BE2C (cell line): ENCODE measurements around the gene PPP6C.

Experiments
- DNase-seq: peaks from one replicate; pipeline ENCODE4 v3.0.0-alpha.2; 2020
- H3K27me3 ChIP-seq: fragments of 250-450 bp; sonication (Bioruptor Pico); 2 replicates; pipeline ENCODE4 v1.5.1; 2020; ENCODE audit warnings: mild to moderate bottlenecking
- H3K36me3 ChIP-seq: fragments of 250-450 bp; sonication (Bioruptor Pico); 2 replicates; pipeline ENCODE4 v1.5.1; 2020; ENCODE audit warnings: mild to moderate bottlenecking
- H3K4me1 ChIP-seq: fragments of 250-450 bp; sonication (Bioruptor Pico); 2 replicates; pipeline ENCODE4 v1.5.1; 2020
- H3K4me3 ChIP-seq: 2 replicates; pipeline ENCODE4 v1.5.1; 2011; ENCODE audit warnings: low read depth, low read length
- H3K9me3 ChIP-seq: fragments of 250-450 bp; sonication (Bioruptor Pico); 2 replicates; pipeline ENCODE4 v1.5.1; 2020
- TF ChIP-seq, protein P1 (sequence below): IDR thresholded peaks from 2 replicates; pipeline ENCODE4 v1.5.1; 2012; ENCODE audit warnings: mild to moderate bottlenecking, low read depth, low read length

PPP6C gene

DNA sequence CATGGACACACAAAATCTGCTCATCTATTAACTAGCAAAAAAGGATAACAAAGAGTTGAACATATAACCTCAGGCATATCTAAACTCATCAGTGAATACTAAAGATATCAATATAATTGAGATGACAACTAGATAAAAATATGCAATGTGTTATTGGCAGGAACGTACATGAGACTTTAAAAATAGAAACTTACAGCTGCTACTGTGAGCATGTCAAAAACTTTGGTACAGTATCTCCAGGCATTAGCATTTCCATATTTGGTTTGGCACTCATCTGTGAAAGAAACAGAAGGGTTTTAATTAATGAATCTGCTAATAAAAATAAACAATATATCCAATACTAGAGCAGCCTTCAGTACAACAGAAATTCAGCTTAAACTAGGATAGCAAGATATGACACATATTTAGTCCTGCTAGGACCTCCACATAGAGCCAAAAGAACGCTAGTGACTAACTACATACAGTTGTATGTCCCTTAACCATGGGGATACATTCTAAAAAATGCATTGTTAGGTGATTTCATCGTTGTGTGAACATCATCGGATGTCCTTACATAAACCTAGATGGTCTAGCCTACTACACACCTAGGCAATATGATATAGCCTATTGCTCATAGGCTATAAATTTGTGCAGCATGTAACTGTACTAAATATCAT, 35.8 kb downstream of the PPP6C start:
- Histone ChIP-seq H3K4me3 (no peak overlapping the region), H3K9me3 (no peaks in the 10 kb centered on the region), H3K4me1 (peaks cover 4% of the 10 kb centered on the region), H3K36me3 (peaks cover 29% of the 10 kb centered on the region), H3K27me3 (no peaks in the 10 kb centered on the region)
- no peak for DNase-seq
- TF ChIP-seq, protein P1, sequence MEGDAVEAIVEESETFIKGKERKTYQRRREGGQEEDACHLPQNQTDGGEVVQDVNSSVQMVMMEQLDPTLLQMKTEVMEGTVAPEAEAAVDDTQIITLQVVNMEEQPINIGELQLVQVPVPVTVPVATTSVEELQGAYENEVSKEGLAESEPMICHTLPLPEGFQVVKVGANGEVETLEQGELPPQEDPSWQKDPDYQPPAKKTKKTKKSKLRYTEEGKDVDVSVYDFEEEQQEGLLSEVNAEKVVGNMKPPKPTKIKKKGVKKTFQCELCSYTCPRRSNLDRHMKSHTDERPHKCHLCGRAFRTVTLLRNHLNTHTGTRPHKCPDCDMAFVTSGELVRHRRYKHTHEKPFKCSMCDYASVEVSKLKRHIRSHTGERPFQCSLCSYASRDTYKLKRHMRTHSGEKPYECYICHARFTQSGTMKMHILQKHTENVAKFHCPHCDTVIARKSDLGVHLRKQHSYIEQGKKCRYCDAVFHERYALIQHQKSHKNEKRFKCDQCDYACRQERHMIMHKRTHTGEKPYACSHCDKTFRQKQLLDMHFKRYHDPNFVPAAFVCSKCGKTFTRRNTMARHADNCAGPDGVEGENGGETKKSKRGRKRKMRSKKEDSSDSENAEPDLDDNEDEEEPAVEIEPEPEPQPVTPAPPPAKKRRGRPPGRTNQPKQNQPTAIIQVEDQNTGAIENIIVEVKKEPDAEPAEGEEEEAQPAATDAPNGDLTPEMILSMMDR: no peak

DNA sequence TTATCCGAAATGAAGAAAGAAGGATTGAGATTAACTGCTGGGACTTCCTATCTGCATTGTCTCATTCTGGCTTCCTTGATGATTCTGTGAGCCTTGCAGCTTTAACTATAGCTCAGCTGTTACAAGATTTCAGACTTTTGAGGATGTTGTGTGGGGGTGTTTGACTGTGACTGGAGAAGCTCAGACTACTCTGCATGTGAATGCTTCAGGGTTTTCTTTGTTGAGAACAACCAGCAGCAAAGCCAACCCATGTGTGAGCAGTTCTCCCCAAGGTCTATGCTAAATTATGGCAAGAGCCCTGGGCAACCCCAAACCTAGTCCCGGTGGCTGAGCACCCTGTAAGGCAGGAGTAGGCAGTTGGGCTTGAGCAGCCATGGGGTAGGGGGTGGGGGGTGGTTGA, 37.9 kb downstream of the PPP6C start:
- TF ChIP-seq, protein P1: no peak
- DNase-seq: no peak
- H3K27me3 ChIP-seq: no peaks in the 10 kb centered on the region
- peaks cover 7% of the 10 kb centered on the region for H3K4me1 ChIP-seq
- peaks cover 25% of the 10 kb centered on the region for H3K36me3 ChIP-seq
- H3K9me3 ChIP-seq: no peaks in the 10 kb centered on the region
- no peak overlapping the region for H3K4me3 ChIP-seq

DNA sequence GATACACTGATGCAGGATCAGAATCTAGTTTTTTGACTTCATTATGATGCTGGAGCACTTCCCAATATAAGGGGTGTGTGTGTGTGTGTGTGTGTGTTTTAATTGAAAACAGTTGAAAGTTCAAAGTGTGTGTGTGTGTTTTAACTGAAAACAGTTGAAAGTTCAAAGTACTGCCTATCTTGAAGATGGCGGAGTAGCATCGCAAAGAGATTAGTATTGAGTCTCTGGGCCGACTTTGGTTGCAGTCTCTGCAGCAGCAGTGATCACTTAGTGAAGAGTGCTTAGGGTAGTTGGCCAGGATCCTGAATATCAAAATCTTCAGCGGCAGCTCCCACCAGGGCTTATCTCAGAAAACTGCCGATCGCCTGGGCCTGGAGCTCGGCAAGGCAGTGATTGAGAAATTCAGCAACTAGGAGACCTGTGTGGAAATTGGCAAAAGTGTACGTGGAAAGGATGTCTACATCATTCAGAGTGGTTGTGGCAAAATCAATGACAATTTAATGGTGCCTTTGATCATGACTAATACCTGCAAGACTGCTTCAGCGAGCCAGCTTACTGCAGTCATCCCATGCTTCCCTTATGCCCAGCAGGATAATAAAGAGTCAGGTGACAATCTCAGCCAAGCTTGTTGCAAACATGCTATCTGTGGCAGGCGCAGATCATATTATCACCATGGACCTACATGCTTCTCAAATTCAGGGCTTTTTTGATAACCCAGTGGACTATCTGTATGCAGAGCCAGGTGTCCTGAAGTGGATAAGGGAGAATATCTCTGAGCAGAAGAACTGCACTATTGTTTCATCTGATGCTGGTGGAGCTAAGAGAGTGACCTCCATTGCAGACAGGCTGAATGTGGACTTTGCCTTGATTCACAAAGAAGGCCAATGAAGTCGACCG, 39.0 kb downstream of the PPP6C start:
- no peaks in the 10 kb centered on the region for H3K27me3 ChIP-seq
- peaks cover 25% of the 10 kb centered on the region for H3K36me3 ChIP-seq
- TF ChIP-seq, protein P1: no peak
- peaks cover 7% of the 10 kb centered on the region for H3K4me1 ChIP-seq
- DNase-seq: no peak
- no peaks in the 10 kb centered on the region for H3K9me3 ChIP-seq
- no peak overlapping the region for H3K4me3 ChIP-seq

DNA sequence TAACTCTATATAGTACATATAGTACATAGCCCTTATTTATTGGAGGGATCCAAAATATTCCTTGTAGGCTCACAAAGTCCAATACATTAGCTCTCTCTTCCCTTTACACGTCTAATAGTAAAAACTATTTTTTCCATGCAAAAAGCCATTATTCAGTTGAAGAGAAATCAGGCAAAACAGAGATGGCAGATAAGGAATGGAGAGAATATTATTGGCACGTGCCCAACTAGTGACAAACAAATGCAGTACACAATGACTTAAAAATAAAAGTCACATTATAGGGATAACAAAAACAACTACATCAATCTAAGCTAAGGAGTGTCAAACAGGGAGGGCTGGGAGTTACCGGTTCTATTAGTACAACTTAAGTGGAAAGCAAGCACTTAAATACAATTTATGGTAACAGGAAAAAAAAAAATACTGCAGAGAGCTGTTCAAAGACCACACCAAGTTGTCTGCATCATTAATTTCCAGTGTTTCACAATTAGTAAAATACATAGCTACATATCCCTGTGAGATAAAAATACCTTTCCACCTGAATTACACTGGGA, 42.1 kb downstream of the PPP6C start:
- TF ChIP-seq, protein P1: no peak
- peaks cover 14% of the 10 kb centered on the region for H3K36me3 ChIP-seq
- H3K27me3 ChIP-seq: no peaks in the 10 kb centered on the region
- DNase-seq: no peak
- H3K4me1 ChIP-seq: peaks cover 7% of the 10 kb centered on the region
- H3K4me3 ChIP-seq: no peak overlapping the region
- H3K9me3 ChIP-seq: no peaks in the 10 kb centered on the region

GRCh38 chr9:125146247-125146646, 43.4 kb downstream of the PPP6C start:
- no peak for DNase-seq
- Histone ChIP-seq H3K4me3 (no peak overlapping the region), H3K36me3 (peaks cover 15% of the 10 kb centered on the region), H3K4me1 (peaks cover 7% of the 10 kb centered on the region), H3K9me3 (no peaks in the 10 kb centered on the region), H3K27me3 (no peaks in the 10 kb centered on the region)
- TF ChIP-seq, protein P1: no peak
